GM12891 (cell line): Measurements from ENCODE around the gene PLPPR5.

Experiments
- PAX5 ChIP-seq: IDR thresholded peaks from 2 replicates; pipeline ENCODE4 v1.6.1; 2011; ENCODE audit warnings: low read length, moderate library complexity, mild to moderate bottlenecking; ENCODE audit not compliant: insufficient read depth, severe bottlenecking
- POLR2A ChIP-seq: IDR thresholded peaks from 2 replicates; pipeline ENCODE4 v1.6.1; 2011; ENCODE audit warnings: low read depth, low read length, control low read depth
- POLR2AphosphoS5 ChIP-seq: IDR thresholded peaks from 2 replicates; pipeline ENCODE4 v1.6.1; 2011; ENCODE audit warnings: low read depth, low read length, control low read depth
- POU2F2 ChIP-seq: IDR thresholded peaks from 2 replicates; pipeline ENCODE4 v1.6.1; 2011; ENCODE audit warnings: low read depth, mild to moderate bottlenecking, control low read depth, low read length, moderate library complexity
- SPI1 ChIP-seq: IDR thresholded peaks from 2 replicates; pipeline ENCODE4 v1.6.1; 2011; ENCODE audit warnings: low read depth, low read length, control low read depth
- TAF1 ChIP-seq: IDR thresholded peaks from 2 replicates; pipeline ENCODE4 v1.6.1; 2011; ENCODE audit warnings: low read depth, low read length, control low read depth

GRCh38 chr1:98919211-98919610, 85.5 kb downstream of the PLPPR5 start:
- TF ChIP-seq SPI1 = no peak
- no peak for TF ChIP-seq POLR2AphosphoS5
- TF ChIP-seq POLR2A = no peak
- TF ChIP-seq TAF1 = no peak
- no peak for TF ChIP-seq POU2F2
- TF ChIP-seq PAX5 = no peak
